KMS-11 (cell line): Measurements from ENCODE around the gene CCDC51.

Source experiments
- H2AFZ ChIP-seq: fragments of 200-600 bp; sonication (generic); 2 replicates; pipeline ENCODE4 v1.6.1; 2016; ENCODE audit warnings: antibody characterized with exemption, mixed run types, low read depth
- H3K27ac ChIP-seq: fragments of 200-600 bp; sonication (generic); 2 replicates; pipeline ENCODE4 v1.6.1; 2016; ENCODE audit warnings: mild to moderate bottlenecking, mixed run types
- H3K27me3 ChIP-seq: fragments of 200-600 bp; sonication (generic); 2 replicates; pipeline ENCODE4 v1.6.1; 2017; ENCODE audit warnings: mild to moderate bottlenecking, low read depth, mixed run types, moderate library complexity; ENCODE audit not compliant: insufficient read depth
- H3K36me3 ChIP-seq: fragments of 200-600 bp; sonication (generic); 2 replicates; pipeline ENCODE4 v1.6.1; 2017; ENCODE audit warnings: mild to moderate bottlenecking, mixed run types; ENCODE audit not compliant: insufficient read depth
- H3K4me1 ChIP-seq: fragments of 200-600 bp; sonication (generic); 2 replicates; pipeline ENCODE4 v1.6.1; 2016; ENCODE audit warnings: mild to moderate bottlenecking, low read depth, mixed run types; ENCODE audit not compliant: poor library complexity, severe bottlenecking
- H3K4me2 ChIP-seq: fragments of 200-600 bp; sonication (generic); 2 replicates; pipeline ENCODE4 v1.7.0; 2016; ENCODE audit warnings: mild to moderate bottlenecking, mixed run types
- H3K4me3 ChIP-seq: fragments of 200-600 bp; sonication (generic); IDR thresholded peaks from 2 replicates; pipeline ENCODE4 v1.6.1; 2017; ENCODE audit warnings: low read depth, low read length, mixed read lengths; ENCODE audit not compliant: insufficient read depth
- H3K79me2 ChIP-seq: fragments of 200-600 bp; sonication (generic); 2 replicates; pipeline ENCODE4 v1.6.1; 2016; ENCODE audit warnings: low read depth, mixed run types; ENCODE audit not compliant: insufficient read depth
- H3K9ac ChIP-seq: fragments of 200-600 bp; sonication (generic); 2 replicates; pipeline ENCODE4 v1.6.1; 2016; ENCODE audit warnings: mild to moderate bottlenecking, mixed run types
- H4K20me1 ChIP-seq: fragments of 200-600 bp; sonication (generic); 2 replicates; pipeline ENCODE4 v1.6.1; 2016; ENCODE audit warnings: mild to moderate bottlenecking, mixed run types; ENCODE audit not compliant: insufficient read depth
- TF ChIP-seq, protein P1 (sequence below): fragments of 200-600 bp; sonication (generic); conservative IDR thresholded peaks from 2 replicates; pipeline ENCODE4 v1.6.1; 2017; ENCODE audit warnings: low read depth, mild to moderate bottlenecking, antibody characterized with exemption, low read length, moderate library complexity, mixed read lengths

CCDC51 gene

DNA sequence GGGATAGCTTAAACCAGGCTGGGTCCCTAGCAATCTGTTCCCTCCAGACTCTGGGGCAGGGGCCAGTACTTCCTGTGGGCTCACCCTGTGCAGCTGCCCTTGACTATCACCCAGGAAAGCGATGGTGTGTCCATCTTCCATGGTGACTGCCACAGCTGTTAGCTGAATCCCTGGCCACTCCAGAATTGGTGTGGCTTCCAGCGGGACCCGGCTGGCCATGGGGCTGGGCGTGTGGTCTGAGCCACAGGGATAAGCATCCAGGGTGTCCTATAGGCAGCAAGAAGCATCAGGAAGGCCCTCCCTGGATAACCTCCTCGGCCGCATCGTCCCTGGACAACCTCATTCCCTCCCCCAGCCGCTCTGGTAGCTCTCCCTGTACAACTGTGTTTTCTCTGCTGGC is 17.2 kb downstream of the CCDC51 start:
- H2AFZ ChIP-seq, result no peak overlapping the region
- no peak overlapping the region for H3K4me3 ChIP-seq
- H4K20me1 ChIP-seq, result no peaks in the 10 kb centered on the region
- TF ChIP-seq, protein P1, sequence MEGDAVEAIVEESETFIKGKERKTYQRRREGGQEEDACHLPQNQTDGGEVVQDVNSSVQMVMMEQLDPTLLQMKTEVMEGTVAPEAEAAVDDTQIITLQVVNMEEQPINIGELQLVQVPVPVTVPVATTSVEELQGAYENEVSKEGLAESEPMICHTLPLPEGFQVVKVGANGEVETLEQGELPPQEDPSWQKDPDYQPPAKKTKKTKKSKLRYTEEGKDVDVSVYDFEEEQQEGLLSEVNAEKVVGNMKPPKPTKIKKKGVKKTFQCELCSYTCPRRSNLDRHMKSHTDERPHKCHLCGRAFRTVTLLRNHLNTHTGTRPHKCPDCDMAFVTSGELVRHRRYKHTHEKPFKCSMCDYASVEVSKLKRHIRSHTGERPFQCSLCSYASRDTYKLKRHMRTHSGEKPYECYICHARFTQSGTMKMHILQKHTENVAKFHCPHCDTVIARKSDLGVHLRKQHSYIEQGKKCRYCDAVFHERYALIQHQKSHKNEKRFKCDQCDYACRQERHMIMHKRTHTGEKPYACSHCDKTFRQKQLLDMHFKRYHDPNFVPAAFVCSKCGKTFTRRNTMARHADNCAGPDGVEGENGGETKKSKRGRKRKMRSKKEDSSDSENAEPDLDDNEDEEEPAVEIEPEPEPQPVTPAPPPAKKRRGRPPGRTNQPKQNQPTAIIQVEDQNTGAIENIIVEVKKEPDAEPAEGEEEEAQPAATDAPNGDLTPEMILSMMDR, result no peak
- H3K27ac ChIP-seq, result no peak overlapping the region
- no peaks in the 10 kb centered on the region for H3K27me3 ChIP-seq
- H3K4me2 ChIP-seq, result no peak overlapping the region
- no peaks in the 10 kb centered on the region for H3K4me1 ChIP-seq
- no peaks in the 10 kb centered on the region for H3K79me2 ChIP-seq
- no peaks in the 10 kb centered on the region for H3K36me3 ChIP-seq
- no peak overlapping the region for H3K9ac ChIP-seq

DNA sequence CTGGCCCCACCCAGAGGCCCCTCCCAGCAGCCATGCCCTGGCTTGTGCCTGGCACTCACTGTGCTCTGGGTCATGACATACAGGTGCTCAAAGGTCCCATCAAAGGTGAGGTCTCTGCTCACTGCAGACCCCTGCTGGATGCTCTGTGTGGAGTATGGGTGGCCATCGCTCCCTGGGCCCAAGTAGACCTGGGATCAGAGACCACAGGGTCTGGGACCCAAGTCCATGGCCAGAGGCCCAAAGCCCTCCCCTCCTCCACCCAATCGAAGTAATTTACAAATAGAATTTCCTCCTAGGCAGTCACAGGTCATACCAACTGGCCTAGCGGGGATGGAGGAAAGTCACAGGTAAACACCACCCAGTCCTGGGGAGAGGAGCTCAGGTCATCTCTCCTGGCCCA is 17.6 kb downstream of the CCDC51 start:
- no peaks in the 10 kb centered on the region for H4K20me1 ChIP-seq
- TF ChIP-seq, protein P1, result no peak
- H3K9ac ChIP-seq, result no peak overlapping the region
- H3K36me3 ChIP-seq, result no peaks in the 10 kb centered on the region
- no peaks in the 10 kb centered on the region for H3K79me2 ChIP-seq
- no peak overlapping the region for H3K4me3 ChIP-seq
- no peaks in the 10 kb centered on the region for H3K27me3 ChIP-seq
- H3K4me1 ChIP-seq, result no peaks in the 10 kb centered on the region
- H2AFZ ChIP-seq, result no peak overlapping the region
- no peak overlapping the region for H3K4me2 ChIP-seq
- no peak overlapping the region for H3K27ac ChIP-seq

DNA sequence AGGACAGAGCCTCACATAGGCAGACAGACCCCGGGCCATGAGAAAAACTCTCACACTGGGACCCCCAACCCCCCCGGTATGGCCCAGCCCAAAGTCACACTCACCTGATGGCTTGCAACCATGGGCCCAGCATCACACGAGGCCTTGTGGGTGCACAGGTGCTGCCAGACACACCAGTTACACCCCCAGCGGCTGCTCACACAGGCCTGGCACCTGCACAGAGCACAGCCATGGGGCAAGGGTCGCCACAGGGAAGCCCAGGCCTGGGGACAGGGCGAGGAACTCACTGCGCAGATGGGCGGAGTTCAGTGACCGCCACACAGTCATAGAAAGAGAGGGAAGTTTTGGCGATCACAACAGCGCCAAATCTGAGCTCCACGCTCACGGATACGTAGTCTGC is 19.4 kb downstream of the CCDC51 start:
- Histone ChIP-seq H3K36me3 (no peaks in the 10 kb centered on the region), H4K20me1 (no peaks in the 10 kb centered on the region), H3K79me2 (no peaks in the 10 kb centered on the region), H2AFZ (no peak overlapping the region), H3K4me1 (no peaks in the 10 kb centered on the region), H3K4me3 (no peak overlapping the region), H3K4me2 (no peak overlapping the region), H3K27me3 (no peaks in the 10 kb centered on the region), H3K9ac (no peak overlapping the region), H3K27ac (no peak overlapping the region)
- TF ChIP-seq, protein P1, result no peak

DNA sequence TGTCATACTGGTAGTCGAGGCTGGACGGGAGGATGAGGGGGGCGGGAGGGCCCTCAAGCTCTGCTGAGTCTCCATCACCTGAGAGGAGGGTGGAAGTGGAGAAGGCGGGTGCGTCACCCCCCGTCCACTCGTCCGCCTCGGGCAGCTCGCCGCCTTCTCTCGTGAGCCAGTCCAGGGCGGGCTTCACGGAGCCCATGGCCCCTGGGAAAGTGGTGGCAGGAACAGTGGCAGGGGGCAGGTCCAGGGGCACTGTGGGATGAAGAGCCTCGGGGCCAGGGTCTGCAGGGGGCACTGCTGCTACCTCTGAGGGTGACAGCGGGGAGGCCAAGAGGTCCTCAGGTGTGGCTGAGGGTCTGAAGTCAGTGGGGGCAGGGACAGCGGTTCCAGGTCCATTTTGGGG is 20.3 kb downstream of the CCDC51 start:
- Histone ChIP-seq H3K27ac (no peak overlapping the region), H3K79me2 (no peaks in the 10 kb centered on the region), H3K4me2 (no peak overlapping the region), H3K9ac (no peak overlapping the region), H3K27me3 (no peaks in the 10 kb centered on the region), H2AFZ (no peak overlapping the region), H3K4me1 (no peaks in the 10 kb centered on the region), H3K4me3 (no peak overlapping the region), H4K20me1 (no peaks in the 10 kb centered on the region), H3K36me3 (no peaks in the 10 kb centered on the region)
- TF ChIP-seq, protein P1, result no peak

DNA sequence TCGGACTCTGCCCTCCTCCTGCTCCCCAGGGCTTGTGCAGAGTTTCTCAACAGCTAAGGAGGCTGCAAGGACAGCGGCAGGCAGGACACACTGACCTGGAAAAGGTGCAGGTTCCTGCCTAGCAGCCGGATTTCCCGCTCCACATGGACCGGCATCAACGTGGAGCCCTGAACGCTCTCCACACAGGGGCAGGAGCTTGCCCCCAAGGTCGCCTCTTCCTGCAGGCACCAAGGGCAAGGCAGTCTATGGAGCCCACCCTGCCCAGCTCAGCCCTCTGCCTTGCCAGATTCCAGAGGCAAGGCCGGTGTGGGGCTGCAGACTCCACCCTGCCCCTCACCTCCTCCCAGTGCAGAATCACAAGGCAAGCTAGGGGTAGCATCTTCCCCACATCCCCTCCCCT is 20.8 kb downstream of the CCDC51 start:
- no peak overlapping the region for H3K4me2 ChIP-seq
- no peak overlapping the region for H3K4me3 ChIP-seq
- H2AFZ ChIP-seq, result no peak overlapping the region
- H3K36me3 ChIP-seq, result no peaks in the 10 kb centered on the region
- H3K79me2 ChIP-seq, result no peaks in the 10 kb centered on the region
- TF ChIP-seq, protein P1, result no peak
- H4K20me1 ChIP-seq, result no peaks in the 10 kb centered on the region
- no peaks in the 10 kb centered on the region for H3K4me1 ChIP-seq
- no peaks in the 10 kb centered on the region for H3K27me3 ChIP-seq
- H3K27ac ChIP-seq, result no peak overlapping the region
- H3K9ac ChIP-seq, result no peak overlapping the region
